ENCODE data around the gene IL1B. TPM values are rescaled to one million over a fixed set of nuclear protein-coding genes. Genes with fewer than 3 reads are reported as not detected.

IL1B gene
- total RNA-seq, 1 experiment from 2014 or later, result not detected

- Histone ChIP-seq H3K27ac (ENCODE audit: low read length) (no peak within 1 kb of the TSS), H3K4me3 (ENCODE audit: low read depth in 2 of 2, low read length in 2 of 2) (no peak within 1 kb of the TSS), H3K4me1 (ENCODE audit: control insufficient read depth, insufficient read depth, low read length) (no peaks in the 10 kb centered on the region), H3K9me3 (ENCODE audit: control insufficient read depth, insufficient read depth, low read depth, low read length) (no peaks in the 10 kb centered on the region), H3K36me3 (ENCODE audit: control insufficient read depth, insufficient read depth, low read length) (no peaks in the 10 kb centered on the region), H3K27me3 (ENCODE audit: control insufficient read depth, insufficient read depth, low read length) (no peaks in the 10 kb centered on the region; the same call in 1 of the 2 replicates)
- ChIA-PET CTCF (interaction anchor here (0.6 kb wide), 1 partner anchor 119 kb away, joined by 3 read pairs; no protein-coding TSS in a partner anchor), POLR2A (no interaction called here)
- DNase-seq (ENCODE audit: low read depth, low spot score), result no peak
- no TSS peak for BruUV-seq (replicated peaks)
- TF ChIP-seq POLR2AphosphoS5 (IDR thresholded peaks at IDR 0.05; ENCODE audit: low read depth, low read length) (no peak), SIN3A (IDR thresholded peaks at IDR 0.05; ENCODE audit: borderline replicate concordance, insufficient read depth, low read depth, low read length) (no peak), CTCF (IDR thresholded peaks at IDR 0.05) (no peak), REST (IDR thresholded peaks at IDR 0.05; ENCODE audit: insufficient read depth in 1 of 2, low read depth in 2 of 2, low read length in 1 of 2) (no peak), TCF7L2 (IDR thresholded peaks at IDR 0.05; ENCODE audit: low read depth, low read length) (no peak)
- intact Hi-C loops (cut with micrococcal nuclease; ENCODE audit: unreplicated experiment), result no loop called here
- in situ Hi-C loops (cut with HindIII; ENCODE audit: low pct_unique_long_range_greater_than_20kb, low sequenced_read_pairs), result no loop called here
- no peak for ATAC-seq
These were observed 52.1 kb downstream of the IL1B start, which contains the start of gene IL1A for GRCh38 chr2:112784199-112785189. Gene IL1A (minus strand): TSS chr2:112784493. CDS start chr2:112783770, 723 bp downstream.

- Histone ChIP-seq H3K36me3 (ENCODE audit: control insufficient read depth, insufficient read depth, low read length) (no peaks in the 10 kb centered on the region), H3K9me3 (ENCODE audit: control insufficient read depth, insufficient read depth, low read depth, low read length) (no peaks in the 10 kb centered on the region), H3K4me3 (ENCODE audit: low read depth in 2 of 2, low read length in 2 of 2) (no peak overlapping the region), H3K27ac (ENCODE audit: low read length) (no peak overlapping the region), H3K27me3 (ENCODE audit: control insufficient read depth, insufficient read depth, low read length) (no peaks in the 10 kb centered on the region; the same call in 1 of the 2 replicates), H3K4me1 (ENCODE audit: control insufficient read depth, insufficient read depth, low read length) (no peaks in the 10 kb centered on the region)
- BruUV-seq (replicated peaks), result no TSS peak
- intact Hi-C loops (cut with micrococcal nuclease; ENCODE audit: unreplicated experiment) (no loop called here), in situ Hi-C loops (cut with HindIII; ENCODE audit: low pct_unique_long_range_greater_than_20kb, low sequenced_read_pairs) (no loop called here)
- CTCF ChIA-PET, result no interaction called here
- TF ChIP-seq REST (IDR thresholded peaks at IDR 0.05; ENCODE audit: insufficient read depth in 1 of 2, low read depth in 2 of 2, low read length in 1 of 2), result no peak
- TF ChIP-seq POLR2AphosphoS5 (IDR thresholded peaks at IDR 0.05; ENCODE audit: low read depth, low read length), result no peak
- DNase-seq (ENCODE audit: low read depth, low spot score) (no peak), ATAC-seq (no peak)
- POLR2A ChIA-PET, result no interaction called here
These were observed 53.3 kb downstream of the IL1B start for GRCh38 chr2:112783187-112783714.
